Choroid plexus epithelial cell (primary cell): ENCODE data around the gene RAD51B.

ENCODE experiments used
- DNase-seq: peaks from one replicate; pipeline ENCODE4 v3.0.0-alpha.2; 2010; ENCODE audit warnings: low read depth
- H3K4me3 ChIP-seq: 2 replicates; pipeline ENCODE4 v1.5.1; 2011; ENCODE audit warnings: low read depth, mild to moderate bottlenecking, control low read depth, low read length, moderate library complexity
- CTCF ChIP-seq: conservative IDR thresholded peaks from 2 replicates; pipeline ENCODE4 v1.5.1; 2011; ENCODE audit warnings: low read depth, mild to moderate bottlenecking, control low read depth, inconsistent platforms, low read length, moderate library complexity

RAD51B gene

GRCh38 chr14:68467425-68467824, 647.8 kb downstream of the RAD51B start:
- no peak for TF ChIP-seq CTCF
- DNase-seq = no peak

GRCh38 chr14:68468437-68469207, 649.0 kb downstream of the RAD51B start:
- TF ChIP-seq CTCF = no peak
- peak; percentile 80 for DNase-seq
- no peak overlapping the region for H3K4me3 ChIP-seq

More at GRCh38 chr14:68467425-68467824, 647.8 kb downstream of the RAD51B start:
- H3K4me3 ChIP-seq = no peak overlapping the region

GRCh38 chr14:68469208-68469713, 649.7 kb downstream of the RAD51B start:
- H3K4me3 ChIP-seq = no peak overlapping the region
- no peak for TF ChIP-seq CTCF
- DNase-seq = peak; percentile 32

GRCh38 chr14:68470361-68470760, 650.8 kb downstream of the RAD51B start:
- DNase-seq = peak; percentile 47
- H3K4me3 ChIP-seq = no peak overlapping the region
- TF ChIP-seq CTCF = no peak

GRCh38 chr14:68471029-68471963, 651.7 kb downstream of the RAD51B start:
- no peak overlapping the region for H3K4me3 ChIP-seq
- no peak for DNase-seq
- no peak for TF ChIP-seq CTCF

- DNase-seq = no peak
- no peak for TF ChIP-seq CTCF
- no peak overlapping the region for H3K4me3 ChIP-seq
Measured at GRCh38 chr14:68471964-68472508, 652.5 kb downstream of the RAD51B start.
